ENCODE measurements around the gene GATA3.

GATA3 gene

DNA sequence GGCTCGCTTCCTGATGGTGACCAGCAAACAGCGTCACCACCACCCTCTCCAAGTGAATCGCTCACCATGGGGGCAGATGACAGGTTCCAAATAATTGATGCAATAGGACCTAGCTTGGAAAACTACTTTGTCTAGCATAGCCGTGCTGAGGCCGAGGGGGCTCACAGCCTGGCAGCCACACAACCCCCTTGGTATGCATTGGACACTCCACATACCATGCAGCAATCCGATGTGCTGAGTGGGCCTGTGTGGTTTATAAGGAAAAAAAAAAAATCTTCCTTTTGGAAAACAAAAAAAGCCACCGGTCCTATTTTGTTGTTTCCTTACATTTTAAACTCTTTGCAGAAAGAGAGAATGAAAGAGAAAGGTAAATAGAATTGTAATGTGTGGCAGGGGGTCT, 15.1 kb downstream of the GATA3 start:
- ATAC-seq, result peak; percentile 73
- TF ChIP-seq TCF4 (CRISPR knock-in tag; IDR thresholded peaks at IDR 0.05; ENCODE audit: borderline replicate concordance), result no peak
- TF ChIP-seq ZFP30 (CRISPR knock-in tag; IDR thresholded peaks at IDR 0.05), result no peak
- TF ChIP-seq, protein P1, sequence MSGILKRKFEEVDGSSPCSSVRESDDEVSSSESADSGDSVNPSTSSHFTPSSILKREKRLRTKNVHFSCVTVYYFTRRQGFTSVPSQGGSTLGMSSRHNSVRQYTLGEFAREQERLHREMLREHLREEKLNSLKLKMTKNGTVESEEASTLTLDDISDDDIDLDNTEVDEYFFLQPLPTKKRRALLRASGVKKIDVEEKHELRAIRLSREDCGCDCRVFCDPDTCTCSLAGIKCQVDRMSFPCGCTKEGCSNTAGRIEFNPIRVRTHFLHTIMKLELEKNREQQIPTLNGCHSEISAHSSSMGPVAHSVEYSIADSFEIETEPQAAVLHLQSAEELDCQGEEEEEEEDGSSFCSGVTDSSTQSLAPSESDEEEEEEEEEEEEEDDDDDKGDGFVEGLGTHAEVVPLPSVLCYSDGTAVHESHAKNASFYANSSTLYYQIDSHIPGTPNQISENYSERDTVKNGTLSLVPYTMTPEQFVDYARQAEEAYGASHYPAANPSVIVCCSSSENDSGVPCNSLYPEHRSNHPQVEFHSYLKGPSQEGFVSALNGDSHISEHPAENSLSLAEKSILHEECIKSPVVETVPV (CRISPR knock-in tag; IDR thresholded peaks at IDR 0.05), result no peak
- TF ChIP-seq, protein P2, sequence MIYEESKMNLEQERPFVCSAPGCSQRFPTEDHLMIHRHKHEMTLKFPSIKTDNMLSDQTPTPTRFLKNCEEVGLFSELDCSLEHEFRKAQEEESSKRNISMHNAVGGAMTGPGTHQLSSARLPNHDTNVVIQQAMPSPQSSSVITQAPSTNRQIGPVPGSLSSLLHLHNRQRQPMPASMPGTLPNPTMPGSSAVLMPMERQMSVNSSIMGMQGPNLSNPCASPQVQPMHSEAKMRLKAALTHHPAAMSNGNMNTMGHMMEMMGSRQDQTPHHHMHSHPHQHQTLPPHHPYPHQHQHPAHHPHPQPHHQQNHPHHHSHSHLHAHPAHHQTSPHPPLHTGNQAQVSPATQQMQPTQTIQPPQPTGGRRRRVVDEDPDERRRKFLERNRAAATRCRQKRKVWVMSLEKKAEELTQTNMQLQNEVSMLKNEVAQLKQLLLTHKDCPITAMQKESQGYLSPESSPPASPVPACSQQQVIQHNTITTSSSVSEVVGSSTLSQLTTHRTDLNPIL (CRISPR knock-in tag; IDR thresholded peaks at IDR 0.05; ENCODE audit: low read depth), result no peak
- TF ChIP-seq PPARA (CRISPR knock-in tag; IDR thresholded peaks at IDR 0.05; ENCODE audit: borderline replicate concordance), result no peak

DNA sequence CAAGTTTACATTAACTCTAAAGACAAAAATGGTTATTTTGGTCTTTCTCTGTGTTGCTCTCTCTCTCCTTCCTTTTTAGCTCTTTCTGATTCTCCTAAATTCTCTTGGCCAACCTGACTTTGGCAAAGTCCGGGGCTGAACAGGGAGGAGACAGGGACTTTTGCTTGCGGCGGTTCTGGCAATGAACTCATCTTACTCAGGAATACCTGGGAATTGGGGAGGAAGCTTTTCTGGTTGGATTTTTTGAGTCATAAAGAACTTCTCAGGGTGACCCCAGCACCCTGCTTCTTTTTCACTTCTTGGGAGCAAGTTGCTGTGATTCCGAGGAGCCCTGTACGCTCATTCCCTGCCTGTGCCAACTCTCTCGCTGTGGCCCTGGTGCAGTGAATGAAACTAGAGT, 16.0 kb downstream of the GATA3 start:
- no peak for TF ChIP-seq ZC3H10 (CRISPR knock-in tag; IDR thresholded peaks at IDR 0.05)
- ATAC-seq, result peak; percentile 31

DNA sequence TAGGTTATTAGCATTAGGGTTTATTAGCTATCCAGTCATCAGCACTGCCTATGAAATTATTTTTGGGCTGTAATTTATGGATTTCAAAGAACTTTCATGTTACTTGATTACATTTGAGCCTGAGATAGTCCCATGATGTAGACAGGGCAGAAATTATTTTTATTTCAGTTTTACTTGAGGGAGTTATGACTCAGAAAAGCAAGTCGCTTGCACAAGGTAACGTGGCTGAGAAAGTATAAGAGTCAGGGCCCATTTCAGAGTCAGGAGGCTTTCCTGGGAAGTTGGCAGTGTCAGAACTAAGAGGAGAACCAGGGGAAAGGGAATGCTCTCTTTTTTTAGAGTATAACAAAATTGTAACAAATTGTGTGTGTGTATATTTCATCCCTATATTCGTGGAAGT, 16.5 kb downstream of the GATA3 start:
- ATAC-seq, result peak; percentile 18; the same call in 2 of the 3 replicates
- TF ChIP-seq ZNF8 (CRISPR knock-in tag; IDR thresholded peaks at IDR 0.05) (no peak), PPARA (CRISPR knock-in tag; IDR thresholded peaks at IDR 0.05; ENCODE audit: borderline replicate concordance) (no peak), ESRRG (CRISPR knock-in tag; IDR thresholded peaks at IDR 0.05) (no peak), BACH2 (CRISPR knock-in tag; IDR thresholded peaks at IDR 0.05; ENCODE audit: borderline replicate concordance) (no peak), ZNF70 (CRISPR knock-in tag; IDR thresholded peaks at IDR 0.05) (no peak), ZC3H10 (CRISPR knock-in tag; IDR thresholded peaks at IDR 0.05) (no peak)
- TF ChIP-seq, protein P3, sequence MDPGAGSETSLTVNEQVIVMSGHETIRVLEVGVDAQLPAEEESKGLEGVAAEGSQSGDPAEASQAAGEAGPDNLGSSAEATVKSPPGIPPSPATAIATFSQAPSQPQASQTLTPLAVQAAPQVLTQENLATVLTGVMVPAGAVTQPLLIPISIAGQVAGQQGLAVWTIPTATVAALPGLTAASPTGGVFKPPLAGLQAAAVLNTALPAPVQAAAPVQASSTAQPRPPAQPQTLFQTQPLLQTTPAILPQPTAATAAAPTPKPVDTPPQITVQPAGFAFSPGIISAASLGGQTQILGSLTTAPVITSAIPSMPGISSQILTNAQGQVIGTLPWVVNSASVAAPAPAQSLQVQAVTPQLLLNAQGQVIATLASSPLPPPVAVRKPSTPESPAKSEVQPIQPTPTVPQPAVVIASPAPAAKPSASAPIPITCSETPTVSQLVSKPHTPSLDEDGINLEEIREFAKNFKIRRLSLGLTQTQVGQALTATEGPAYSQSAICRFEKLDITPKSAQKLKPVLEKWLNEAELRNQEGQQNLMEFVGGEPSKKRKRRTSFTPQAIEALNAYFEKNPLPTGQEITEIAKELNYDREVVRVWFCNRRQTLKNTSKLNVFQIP (CRISPR knock-in tag; IDR thresholded peaks at IDR 0.05; ENCODE audit: borderline replicate concordance, low read depth), result no peak
- TF ChIP-seq, protein P1 (CRISPR knock-in tag; IDR thresholded peaks at IDR 0.05), result no peak
- TF ChIP-seq, protein P4, sequence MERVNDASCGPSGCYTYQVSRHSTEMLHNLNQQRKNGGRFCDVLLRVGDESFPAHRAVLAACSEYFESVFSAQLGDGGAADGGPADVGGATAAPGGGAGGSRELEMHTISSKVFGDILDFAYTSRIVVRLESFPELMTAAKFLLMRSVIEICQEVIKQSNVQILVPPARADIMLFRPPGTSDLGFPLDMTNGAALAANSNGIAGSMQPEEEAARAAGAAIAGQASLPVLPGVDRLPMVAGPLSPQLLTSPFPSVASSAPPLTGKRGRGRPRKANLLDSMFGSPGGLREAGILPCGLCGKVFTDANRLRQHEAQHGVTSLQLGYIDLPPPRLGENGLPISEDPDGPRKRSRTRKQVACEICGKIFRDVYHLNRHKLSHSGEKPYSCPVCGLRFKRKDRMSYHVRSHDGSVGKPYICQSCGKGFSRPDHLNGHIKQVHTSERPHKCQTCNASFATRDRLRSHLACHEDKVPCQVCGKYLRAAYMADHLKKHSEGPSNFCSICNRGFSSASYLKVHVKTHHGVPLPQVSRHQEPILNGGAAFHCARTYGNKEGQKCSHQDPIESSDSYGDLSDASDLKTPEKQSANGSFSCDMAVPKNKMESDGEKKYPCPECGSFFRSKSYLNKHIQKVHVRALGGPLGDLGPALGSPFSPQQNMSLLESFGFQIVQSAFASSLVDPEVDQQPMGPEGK (CRISPR knock-in tag; IDR thresholded peaks at IDR 0.05; ENCODE audit: borderline replicate concordance), result no peak
- TF ChIP-seq, protein P2 (CRISPR knock-in tag; IDR thresholded peaks at IDR 0.05; ENCODE audit: low read depth), result no peak

DNA sequence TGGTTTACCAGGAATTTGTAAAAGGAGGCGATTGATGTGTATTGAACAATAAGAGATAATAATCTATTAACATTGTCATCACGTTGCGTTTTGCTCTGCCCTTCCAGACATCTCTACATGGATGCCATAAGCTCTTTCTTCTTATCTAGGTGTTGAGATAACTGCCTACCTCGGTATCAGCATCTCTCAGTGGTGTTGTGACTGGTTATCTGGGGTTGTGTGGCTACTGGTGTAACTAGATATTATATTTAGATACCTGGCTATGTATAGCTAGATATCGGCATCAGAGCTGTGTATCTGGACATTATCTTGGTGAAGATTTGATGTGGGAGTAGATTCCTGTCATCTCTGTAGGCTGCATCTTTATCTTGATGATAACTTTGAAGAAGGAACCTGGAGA, 17.2 kb downstream of the GATA3 start:
- TF ChIP-seq, protein P5, sequence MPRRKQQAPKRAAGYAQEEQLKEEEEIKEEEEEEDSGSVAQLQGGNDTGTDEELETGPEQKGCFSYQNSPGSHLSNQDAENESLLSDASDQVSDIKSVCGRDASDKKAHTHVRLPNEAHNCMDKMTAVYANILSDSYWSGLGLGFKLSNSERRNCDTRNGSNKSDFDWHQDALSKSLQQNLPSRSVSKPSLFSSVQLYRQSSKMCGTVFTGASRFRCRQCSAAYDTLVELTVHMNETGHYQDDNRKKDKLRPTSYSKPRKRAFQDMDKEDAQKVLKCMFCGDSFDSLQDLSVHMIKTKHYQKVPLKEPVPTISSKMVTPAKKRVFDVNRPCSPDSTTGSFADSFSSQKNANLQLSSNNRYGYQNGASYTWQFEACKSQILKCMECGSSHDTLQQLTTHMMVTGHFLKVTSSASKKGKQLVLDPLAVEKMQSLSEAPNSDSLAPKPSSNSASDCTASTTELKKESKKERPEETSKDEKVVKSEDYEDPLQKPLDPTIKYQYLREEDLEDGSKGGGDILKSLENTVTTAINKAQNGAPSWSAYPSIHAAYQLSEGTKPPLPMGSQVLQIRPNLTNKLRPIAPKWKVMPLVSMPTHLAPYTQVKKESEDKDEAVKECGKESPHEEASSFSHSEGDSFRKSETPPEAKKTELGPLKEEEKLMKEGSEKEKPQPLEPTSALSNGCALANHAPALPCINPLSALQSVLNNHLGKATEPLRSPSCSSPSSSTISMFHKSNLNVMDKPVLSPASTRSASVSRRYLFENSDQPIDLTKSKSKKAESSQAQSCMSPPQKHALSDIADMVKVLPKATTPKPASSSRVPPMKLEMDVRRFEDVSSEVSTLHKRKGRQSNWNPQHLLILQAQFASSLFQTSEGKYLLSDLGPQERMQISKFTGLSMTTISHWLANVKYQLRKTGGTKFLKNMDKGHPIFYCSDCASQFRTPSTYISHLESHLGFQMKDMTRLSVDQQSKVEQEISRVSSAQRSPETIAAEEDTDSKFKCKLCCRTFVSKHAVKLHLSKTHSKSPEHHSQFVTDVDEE (CRISPR knock-in tag; IDR thresholded peaks at IDR 0.05), result no peak
- TF ChIP-seq ZNF565 (CRISPR knock-in tag; conservative IDR thresholded peaks at IDR 0.05; ENCODE audit: low read depth) (no peak), TOX (CRISPR knock-in tag; IDR thresholded peaks at IDR 0.05; ENCODE audit: borderline replicate concordance) (no peak), ZFP30 (CRISPR knock-in tag; IDR thresholded peaks at IDR 0.05) (no peak), SNAI2 (CRISPR knock-in tag; IDR thresholded peaks at IDR 0.05) (no peak), PPARA (CRISPR knock-in tag; IDR thresholded peaks at IDR 0.05; ENCODE audit: borderline replicate concordance) (no peak)
- TF ChIP-seq, protein P3 (CRISPR knock-in tag; IDR thresholded peaks at IDR 0.05; ENCODE audit: borderline replicate concordance, low read depth), result no peak
- TF ChIP-seq, protein P4 (CRISPR knock-in tag; IDR thresholded peaks at IDR 0.05; ENCODE audit: borderline replicate concordance), result no peak
- TF ChIP-seq, protein P1 (CRISPR knock-in tag; IDR thresholded peaks at IDR 0.05), result no peak
- no peak for ATAC-seq

Data from SK-N-SH treated with all-trans-retinoic acid at 6 μM for 48 hours (cell line).